HG02981 (cell line): ENCODE measurements around the gene PAGR1.

Experiments
- ATAC-seq: cut with Tn5 transposase; IDR thresholded peaks from one replicate; pipeline ENCODE4 v1.9.1; 2021; ENCODE audit warnings: mild to moderate bottlenecking, moderate library complexity; ENCODE audit not compliant: unreplicated experiment

PAGR1 gene

GRCh38 chr16:29834079-29834478 is 18.1 kb downstream of the PAGR1 start:
- no peak for ATAC-seq

- ATAC-seq, result no peak
These were observed 20.0 kb downstream of the PAGR1 start for GRCh38 chr16:29835926-29836325.

GRCh38 chr16:29836623-29837022 is 20.7 kb downstream of the PAGR1 start:
- ATAC-seq, result no peak

GRCh38 chr16:29837841-29838240 is 21.9 kb downstream of the PAGR1 start:
- no peak for ATAC-seq

- ATAC-seq, result no peak
These were observed 23.9 kb downstream of the PAGR1 start for GRCh38 chr16:29839822-29840221.

- ATAC-seq, result no peak
These were observed 24.3 kb downstream of the PAGR1 start for GRCh38 chr16:29840240-29840639.

GRCh38 chr16:29841631-29842030 is 25.7 kb downstream of the PAGR1 start:
- ATAC-seq, result no peak

- no peak for ATAC-seq
These were observed 26.9 kb downstream of the PAGR1 start for GRCh38 chr16:29842732-29843346.

GRCh38 chr16:29843931-29844330 is 28.0 kb downstream of the PAGR1 start:
- ATAC-seq, result no peak

- no peak for ATAC-seq
These were observed 28.8 kb downstream of the PAGR1 start for GRCh38 chr16:29844575-29845331.

- ATAC-seq, result no peak
These were observed 29.7 kb downstream of the PAGR1 start for GRCh38 chr16:29845656-29846055.

- ATAC-seq, result no peak
These were observed 32.7 kb downstream of the PAGR1 start for GRCh38 chr16:29848420-29849297.

- ATAC-seq, result no peak
These were observed 33.6 kb downstream of the PAGR1 start for GRCh38 chr16:29849505-29849904.

GRCh38 chr16:29850998-29851397 is 35.0 kb downstream of the PAGR1 start:
- no peak for ATAC-seq

GRCh38 chr16:29852654-29853053 is 36.7 kb downstream of the PAGR1 start:
- no peak for ATAC-seq

GRCh38 chr16:29854520-29855100 is 38.7 kb downstream of the PAGR1 start:
- ATAC-seq, result no peak

- ATAC-seq, result no peak
These were observed 41.3 kb downstream of the PAGR1 start for GRCh38 chr16:29857133-29857760.

- no peak for ATAC-seq
These were observed 42.3 kb downstream of the PAGR1 start for GRCh38 chr16:29858149-29858849.

- no peak for ATAC-seq
These were observed 43.0 kb downstream of the PAGR1 start for GRCh38 chr16:29858974-29859373.

- no peak for ATAC-seq
These were observed 44.3 kb downstream of the PAGR1 start for GRCh38 chr16:29860218-29860617.
